Hepatocyte (in vitro differentiated cells): Measurements from ENCODE around the gene PMS1.
"Not testable (repeated sequence)": the region's sequence is repeated elsewhere in the genome, so short reads cannot be mapped to it uniquely, and the experiment has no call there.

ENCODE experiments used
- EZH2 ChIP-seq: fragments of 200-600 bp; sonication (generic); IDR thresholded peaks from 2 replicates; pipeline ENCODE4 v1.6.1; 2016; ENCODE audit warnings: antibody characterized with exemption, mild to moderate bottlenecking, borderline replicate concordance
- TF ChIP-seq, protein P1 (sequence below): fragments of 200-600 bp; sonication (generic); IDR thresholded peaks from 2 replicates; pipeline ENCODE4 v1.5.1; 2016; ENCODE audit warnings: antibody characterized with exemption, mild to moderate bottlenecking; ENCODE audit not compliant: poor library complexity

DNA sequence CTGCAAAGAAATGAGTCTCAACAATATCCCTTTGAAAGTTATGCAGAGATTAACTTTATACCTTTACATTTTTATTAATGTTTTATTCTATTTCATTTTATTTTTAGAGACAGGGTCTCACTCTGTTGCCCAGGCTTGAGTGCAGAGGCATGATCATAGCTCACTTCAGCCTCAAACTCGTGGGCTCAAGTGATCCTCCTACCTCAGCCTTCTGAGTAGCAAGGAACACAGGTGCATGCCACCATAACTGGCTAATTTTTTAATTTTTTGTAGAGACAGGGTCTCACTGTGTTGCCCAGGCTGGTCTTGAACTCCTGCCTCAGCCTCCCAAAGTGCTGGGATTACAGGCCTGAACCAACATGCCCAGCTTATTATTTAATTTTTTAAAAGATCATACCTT is 50.4 kb downstream of the PMS1 start:
- TF ChIP-seq, protein P1, sequence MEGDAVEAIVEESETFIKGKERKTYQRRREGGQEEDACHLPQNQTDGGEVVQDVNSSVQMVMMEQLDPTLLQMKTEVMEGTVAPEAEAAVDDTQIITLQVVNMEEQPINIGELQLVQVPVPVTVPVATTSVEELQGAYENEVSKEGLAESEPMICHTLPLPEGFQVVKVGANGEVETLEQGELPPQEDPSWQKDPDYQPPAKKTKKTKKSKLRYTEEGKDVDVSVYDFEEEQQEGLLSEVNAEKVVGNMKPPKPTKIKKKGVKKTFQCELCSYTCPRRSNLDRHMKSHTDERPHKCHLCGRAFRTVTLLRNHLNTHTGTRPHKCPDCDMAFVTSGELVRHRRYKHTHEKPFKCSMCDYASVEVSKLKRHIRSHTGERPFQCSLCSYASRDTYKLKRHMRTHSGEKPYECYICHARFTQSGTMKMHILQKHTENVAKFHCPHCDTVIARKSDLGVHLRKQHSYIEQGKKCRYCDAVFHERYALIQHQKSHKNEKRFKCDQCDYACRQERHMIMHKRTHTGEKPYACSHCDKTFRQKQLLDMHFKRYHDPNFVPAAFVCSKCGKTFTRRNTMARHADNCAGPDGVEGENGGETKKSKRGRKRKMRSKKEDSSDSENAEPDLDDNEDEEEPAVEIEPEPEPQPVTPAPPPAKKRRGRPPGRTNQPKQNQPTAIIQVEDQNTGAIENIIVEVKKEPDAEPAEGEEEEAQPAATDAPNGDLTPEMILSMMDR = not testable (repeated sequence)
- TF ChIP-seq EZH2 = not testable (repeated sequence)
